Smooth muscle cell of the coronary artery (primary cell): ENCODE data around the gene TGM5. TPM values are rescaled to one million over a fixed set of nuclear protein-coding genes. Genes with fewer than 3 reads are reported as not detected.

Source experiments
- total RNA-seq: library from RNA; depleted of rRNA; stranded (reverse); fragments of >200 nt; gene quantifications from 2 replicates; pipeline ENCODE4 v1.2.3, GENCODE V29; 2014; ENCODE audit warnings: low replicate concordance

The TGM5 gene, protein sequence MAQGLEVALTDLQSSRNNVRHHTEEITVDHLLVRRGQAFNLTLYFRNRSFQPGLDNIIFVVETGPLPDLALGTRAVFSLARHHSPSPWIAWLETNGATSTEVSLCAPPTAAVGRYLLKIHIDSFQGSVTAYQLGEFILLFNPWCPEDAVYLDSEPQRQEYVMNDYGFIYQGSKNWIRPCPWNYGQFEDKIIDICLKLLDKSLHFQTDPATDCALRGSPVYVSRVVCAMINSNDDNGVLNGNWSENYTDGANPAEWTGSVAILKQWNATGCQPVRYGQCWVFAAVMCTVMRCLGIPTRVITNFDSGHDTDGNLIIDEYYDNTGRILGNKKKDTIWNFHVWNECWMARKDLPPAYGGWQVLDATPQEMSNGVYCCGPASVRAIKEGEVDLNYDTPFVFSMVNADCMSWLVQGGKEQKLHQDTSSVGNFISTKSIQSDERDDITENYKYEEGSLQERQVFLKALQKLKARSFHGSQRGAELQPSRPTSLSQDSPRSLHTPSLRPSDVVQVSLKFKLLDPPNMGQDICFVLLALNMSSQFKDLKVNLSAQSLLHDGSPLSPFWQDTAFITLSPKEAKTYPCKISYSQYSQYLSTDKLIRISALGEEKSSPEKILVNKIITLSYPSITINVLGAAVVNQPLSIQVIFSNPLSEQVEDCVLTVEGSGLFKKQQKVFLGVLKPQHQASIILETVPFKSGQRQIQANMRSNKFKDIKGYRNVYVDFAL
- total RNA-seq = not detected in 2 replicates

GRCh38 chr15:43266834-43267233 is at the start of gene TGM5:
TGM5 (minus strand) TSS chr15:43266928; CDS start chr15:43266849, 79 bp downstream.

GRCh38 chr15:43302205-43302817 is 35.6 kb upstream of the TGM5 start, which contains the start of gene TGM7:
TGM7 (minus strand) TSS chr15:43302255.

GRCh38 chr15:43220991-43221403 is 45.7 kb downstream of the TGM5 start, which contains the start of gene EPB42:
EPB42 (minus strand) TSS chr15:43221018; CDS start chr15:43220825, 193 bp downstream.

DNA sequence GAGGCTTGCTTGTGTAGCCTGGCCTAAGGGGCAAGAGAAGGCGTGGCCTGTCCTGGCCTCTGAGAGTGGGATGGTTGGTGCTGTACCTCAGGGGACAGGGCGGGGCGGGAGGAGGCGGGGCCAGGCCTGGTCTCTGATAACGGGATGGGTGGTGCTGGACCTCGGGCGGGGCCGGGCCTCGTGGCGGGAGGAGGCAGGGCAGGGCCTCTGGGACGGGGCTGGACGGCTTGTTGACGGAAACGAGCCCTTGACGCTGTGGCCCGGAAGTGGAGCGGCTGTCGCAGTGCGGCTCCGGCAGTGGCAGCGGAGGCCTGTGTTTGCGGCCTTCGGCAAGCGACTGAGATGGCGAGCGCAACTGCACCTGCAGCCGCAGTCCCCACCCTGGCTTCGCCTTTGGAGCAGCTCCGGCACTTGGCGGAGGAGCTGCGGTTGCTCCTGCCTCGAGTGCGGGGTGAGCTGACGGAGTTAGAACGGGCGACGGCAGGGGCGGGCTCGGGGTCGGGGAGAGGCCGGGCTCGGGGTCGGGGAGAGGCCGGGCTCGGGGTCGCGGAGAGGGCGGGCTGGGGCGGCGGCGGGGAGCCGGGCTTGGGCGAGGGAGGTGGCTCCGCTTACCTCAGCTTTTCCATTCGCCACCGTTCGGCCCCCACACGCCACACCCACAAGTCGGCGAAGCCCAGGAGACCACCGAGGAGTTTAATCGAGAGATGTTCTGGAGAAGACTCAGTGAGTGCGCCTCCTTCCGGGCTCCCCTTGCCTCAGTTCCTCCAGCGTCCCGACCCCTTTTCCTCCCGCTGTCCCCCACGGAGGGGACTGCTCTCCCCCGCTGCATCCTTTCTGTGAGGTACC is 81.3 kb downstream of the TGM5 start, which contains the start of gene CCNDBP1:
Gene CCNDBP1 (plus strand): TSS at position 247 of the 846 bp plus-strand sequence. CDS start 96 bp downstream, at position 343.

Other genes starting within 250 kb of the TGM5 start
- gene UBR1, start 160.9 kb downstream of the TGM5 start, total RNA-seq = 38.3 and 43.8 TPM in 2 replicates
- 4.9 and 6.8 TPM in 2 replicates for gene TMEM62, start 133.3 kb downstream of the TGM5 start, total RNA-seq
- 40.1 and 72.2 TPM in 2 replicates for gene CCNDBP1, start 81.5 kb downstream of the TGM5 start, total RNA-seq
- gene EPB42, start 45.9 kb downstream of the TGM5 start, total RNA-seq = not detected in 2 replicates
- not detected in 2 replicates for gene TGM7, start 35.3 kb upstream of the TGM5 start, total RNA-seq
- 7.3 and 7.8 TPM in 2 replicates for gene LCMT2, start 63.6 kb upstream of the TGM5 start, total RNA-seq
- 10.9 and 16.6 TPM in 2 replicates for gene ZSCAN29, start 104.1 kb upstream of the TGM5 start, total RNA-seq
- gene TUBGCP4, start 104.2 kb upstream of the TGM5 start, total RNA-seq = 6.1 and 10.1 TPM in 2 replicates
- 51.7 and 57.5 TPM in 2 replicates for gene TP53BP1, start 226.2 kb upstream of the TGM5 start, total RNA-seq